NCI-H446 (cell line): ENCODE measurements around the gene ZNF763.
A peak's percentile ranks its signal among the peaks of the same experiment; 100 is the strongest.
"Not testable (repeated sequence)": the region's sequence is repeated elsewhere in the genome, so short reads cannot be mapped to it uniquely, and the experiment has no call there.

ENCODE experiments used
- DNase-seq, 2 experiments: peaks; one replicate each; lab custom pipeline; 2025; lab: John Stamatoyannopoulos, UW

ZNF763 gene

GRCh38 chr19:11964858-11965645 is at the start of gene ZNF763:
TSS of gene ZNF763 (plus strand) at chr19:11965040. CDS start at chr19:11965209, 169 bp downstream.
- DNase-seq = no peak

GRCh38 chr19:11921852-11922495 is 42.9 kb upstream of the ZNF763 start:
- DNase-seq = no peak

- peak; percentile 95 to 97 for DNase-seq
Observed at GRCh38 chr19:11924886-11925650, 39.8 kb upstream of the ZNF763 start, which contains the start of gene ZNF700. TSS of gene ZNF700 (plus strand) at chr19:11925107. CDS start at chr19:11925211, 104 bp downstream.

GRCh38 chr19:11925651-11926187 is 39.1 kb upstream of the ZNF763 start:
- not testable (repeated sequence) for DNase-seq

- no peak for DNase-seq
Observed at GRCh38 chr19:11927227-11927626, 37.6 kb upstream of the ZNF763 start.

- DNase-seq = no peak
Observed at GRCh38 chr19:11931051-11931450, 33.8 kb upstream of the ZNF763 start.

GRCh38 chr19:11931513-11931912 is 33.3 kb upstream of the ZNF763 start:
- DNase-seq = no peak

GRCh38 chr19:11935829-11936228 is 29.0 kb upstream of the ZNF763 start:
- DNase-seq = not testable (repeated sequence)

- not testable (repeated sequence) for DNase-seq
Observed at GRCh38 chr19:11938383-11938782, 26.5 kb upstream of the ZNF763 start.

GRCh38 chr19:11941361-11941887 is 23.4 kb upstream of the ZNF763 start:
- not testable (repeated sequence) for DNase-seq

GRCh38 chr19:11942008-11942842 is 22.6 kb upstream of the ZNF763 start:
- DNase-seq = no peak

- DNase-seq = no peak
Observed at GRCh38 chr19:11942843-11943108, 22.1 kb upstream of the ZNF763 start.

GRCh38 chr19:11944656-11945055 is 20.2 kb upstream of the ZNF763 start:
- DNase-seq = no peak

- no peak for DNase-seq
Observed at GRCh38 chr19:11948646-11949045, 16.2 kb upstream of the ZNF763 start.

GRCh38 chr19:11949201-11949600 is 15.6 kb upstream of the ZNF763 start:
- no peak for DNase-seq

GRCh38 chr19:11949614-11950080 is 15.2 kb upstream of the ZNF763 start:
- DNase-seq = not testable (repeated sequence)

GRCh38 chr19:11950312-11950711 is 14.5 kb upstream of the ZNF763 start:
- no peak for DNase-seq

GRCh38 chr19:11963566-11964355 is 1.1 kb upstream of the ZNF763 start:
- peak; percentile 29 to 68 for DNase-seq

- DNase-seq = no peak
Observed at GRCh38 chr19:11964496-11964857, 363 bp upstream of the ZNF763 start.

GRCh38 chr19:11970174-11970573 is 5.3 kb downstream of the ZNF763 start:
- no peak for DNase-seq
